ENCODE results near the gene PCSK4.
"Not testable (repeated sequence)": the region's sequence is repeated elsewhere in the genome, so short reads cannot be mapped to it uniquely, and the experiment has no call there.

Gene PCSK4

GRCh38 chr19:1490311-1491113, at the start of gene PCSK4:
Gene PCSK4, minus strand, starts transcription at chr19:1490350. Its CDS starts 4 bp downstream, at chr19:1490346.
- H3K4me3 ChIP-seq (replicated peaks in 1 of 2; ENCODE audit: low read depth in 2 of 2, low read length in 2 of 2), result peak within 1 kb of the TSS; percentile 56 to 60
- DNase-seq (ENCODE audit: low read depth in 2 of 2), result peak; percentile 99 to 100
- no peak for TF ChIP-seq CTCF (IDR thresholded peaks at IDR 0.05; ENCODE audit: low read depth, low read length)

GRCh38 chr19:1539749-1540148, 49.6 kb upstream of the PCSK4 start:
- DNase-seq (ENCODE audit: low read depth in 2 of 2); H3K4me3 ChIP-seq (replicated peaks in 1 of 2; ENCODE audit: low read depth in 2 of 2, low read length in 2 of 2): not testable (repeated sequence)

GRCh38 chr19:1538978-1539377, 48.8 kb upstream of the PCSK4 start:
- no peak for TF ChIP-seq CTCF (IDR thresholded peaks at IDR 0.05; ENCODE audit: low read depth, low read length)
- no peak overlapping the region for H3K4me3 ChIP-seq (replicated peaks in 1 of 2; ENCODE audit: low read depth in 2 of 2, low read length in 2 of 2)
- DNase-seq (ENCODE audit: low read depth in 2 of 2), result peak in 1 of 2 donors; percentile 41

GRCh38 chr19:1535699-1536098, 45.5 kb upstream of the PCSK4 start:
- H3K4me3 ChIP-seq (replicated peaks in 1 of 2; ENCODE audit: low read depth in 2 of 2, low read length in 2 of 2), result not testable (repeated sequence)

GRCh38 chr19:1534972-1535371, 44.8 kb upstream of the PCSK4 start:
- no peak for DNase-seq (ENCODE audit: low read depth in 2 of 2)
- no peak overlapping the region for H3K4me3 ChIP-seq (replicated peaks in 1 of 2; ENCODE audit: low read depth in 2 of 2, low read length in 2 of 2)

More at GRCh38 chr19:1535699-1536098, 45.5 kb upstream of the PCSK4 start:
- DNase-seq (ENCODE audit: low read depth in 2 of 2), result not testable (repeated sequence)

GRCh38 chr19:1533510-1534150, 43.5 kb upstream of the PCSK4 start:
- no peak for TF ChIP-seq CTCF (IDR thresholded peaks at IDR 0.05; ENCODE audit: low read depth, low read length)
- DNase-seq (ENCODE audit: low read depth in 2 of 2), result no peak
- H3K4me3 ChIP-seq (replicated peaks in 1 of 2; ENCODE audit: low read depth in 2 of 2, low read length in 2 of 2), result no peak overlapping the region

More at GRCh38 chr19:1534972-1535371, 44.8 kb upstream of the PCSK4 start:
- no peak for TF ChIP-seq CTCF (IDR thresholded peaks at IDR 0.05; ENCODE audit: low read depth, low read length)

GRCh38 chr19:1532003-1532402, 41.9 kb upstream of the PCSK4 start:
- no peak for TF ChIP-seq CTCF (IDR thresholded peaks at IDR 0.05; ENCODE audit: low read depth, low read length)
- H3K4me3 ChIP-seq (replicated peaks in 1 of 2; ENCODE audit: low read depth in 2 of 2, low read length in 2 of 2), result no peak overlapping the region
- DNase-seq (ENCODE audit: low read depth in 2 of 2), result no peak

Data from cardiac fibroblast (primary cell).